Lower lobe of right lung (tissue), 2 donors: ENCODE measurements around the gene CASZ1. TPM values are rescaled to one million over a fixed set of nuclear protein-coding genes. Genes with fewer than 3 reads are reported as not detected.

Experiments
- ATAC-seq, 2 donors: fragments of 200-7000 bp; cut with Tn5 transposase; one replicate each; pipeline ENCODE4 v1.9.1; 2020 to 2022; ENCODE audit warnings: mild to moderate bottlenecking in 2 of 2, moderate library complexity in 2 of 2
- DNase-seq: peaks from one replicate; pipeline ENCODE4 v3.0.0-alpha.2; 2020
- H3K27ac ChIP-seq: fragments of 200-600 bp; one replicate; pipeline ENCODE4 v1.8.0; 2022
- H3K27me3 ChIP-seq: fragments of 200-600 bp; one replicate; pipeline ENCODE4 v1.8.0; 2022; ENCODE audit warnings: low read depth
- H3K36me3 ChIP-seq: fragments of 200-600 bp; one replicate; pipeline ENCODE4 v1.8.0; 2022; ENCODE audit warnings: mild to moderate bottlenecking
- H3K4me1 ChIP-seq: fragments of 200-600 bp; one replicate; pipeline ENCODE4 v1.8.0; 2022
- H3K4me3 ChIP-seq: fragments of 200-600 bp; one replicate; pipeline ENCODE4 v1.8.0; 2022; ENCODE audit warnings: mild to moderate bottlenecking
- H3K9me3 ChIP-seq: fragments of 200-600 bp; one replicate; pipeline ENCODE4 v1.8.0; 2022
- intact Hi-C: fragments of 100-400 bp; cut with DNase I; formaldehyde crosslinking; loops from one replicate; pipeline ENCODE4 v1.11.0; 2022
- total RNA-seq: library from RNA; stranded (reverse); fragmentation: NEBNext Ultra II Directional; extraction: Animal tissue kit (Norgen Biotek cat#: 25700); gene quantifications from one replicate; pipeline ENCODE4 v1.2.1, GENCODE V29; 2021
- TF ChIP-seq, protein P1 (sequence below): fragments of 200-600 bp; IDR thresholded peaks from one replicate; pipeline ENCODE4 v1.8.0; 2022; ENCODE audit warnings: antibody characterized with exemption, mild to moderate bottlenecking
- donor health status: DM: no; HTN: yes; CAD: no; lungs with severe emphysema.

Gene CASZ1
- total RNA-seq, 1 donor from 2014 or later, result 47.5 TPM

DNA sequence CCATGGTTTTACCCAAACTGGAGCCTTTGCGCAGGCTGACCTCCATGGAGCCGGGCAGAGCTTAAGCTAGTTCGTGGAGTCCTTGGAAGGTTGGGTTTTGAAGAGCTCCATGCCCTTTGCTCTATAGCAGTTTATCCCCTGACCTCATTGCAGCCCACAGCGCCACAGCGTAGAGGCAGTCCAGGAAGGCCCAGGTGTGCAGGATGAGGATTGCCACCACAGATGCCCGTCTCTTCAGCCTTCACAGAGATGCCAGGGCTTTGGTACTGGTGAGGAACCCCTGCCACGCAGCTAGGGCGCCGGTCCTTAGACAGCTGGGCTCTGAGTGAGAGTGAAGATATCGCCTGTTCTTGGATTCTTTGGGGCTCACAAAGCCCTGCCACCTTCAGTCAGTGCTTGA, 183.1 kb downstream of the CASZ1 start:
- intact Hi-C loops, result no loop called here
- H3K4me3 ChIP-seq, result no peak overlapping the region
- TF ChIP-seq, protein P1, sequence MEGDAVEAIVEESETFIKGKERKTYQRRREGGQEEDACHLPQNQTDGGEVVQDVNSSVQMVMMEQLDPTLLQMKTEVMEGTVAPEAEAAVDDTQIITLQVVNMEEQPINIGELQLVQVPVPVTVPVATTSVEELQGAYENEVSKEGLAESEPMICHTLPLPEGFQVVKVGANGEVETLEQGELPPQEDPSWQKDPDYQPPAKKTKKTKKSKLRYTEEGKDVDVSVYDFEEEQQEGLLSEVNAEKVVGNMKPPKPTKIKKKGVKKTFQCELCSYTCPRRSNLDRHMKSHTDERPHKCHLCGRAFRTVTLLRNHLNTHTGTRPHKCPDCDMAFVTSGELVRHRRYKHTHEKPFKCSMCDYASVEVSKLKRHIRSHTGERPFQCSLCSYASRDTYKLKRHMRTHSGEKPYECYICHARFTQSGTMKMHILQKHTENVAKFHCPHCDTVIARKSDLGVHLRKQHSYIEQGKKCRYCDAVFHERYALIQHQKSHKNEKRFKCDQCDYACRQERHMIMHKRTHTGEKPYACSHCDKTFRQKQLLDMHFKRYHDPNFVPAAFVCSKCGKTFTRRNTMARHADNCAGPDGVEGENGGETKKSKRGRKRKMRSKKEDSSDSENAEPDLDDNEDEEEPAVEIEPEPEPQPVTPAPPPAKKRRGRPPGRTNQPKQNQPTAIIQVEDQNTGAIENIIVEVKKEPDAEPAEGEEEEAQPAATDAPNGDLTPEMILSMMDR, result no peak
- no peaks in the 10 kb centered on the region for H3K4me1 ChIP-seq
- no peaks in the 10 kb centered on the region for H3K27me3 ChIP-seq
- H3K9me3 ChIP-seq, result no peaks in the 10 kb centered on the region
- H3K36me3 ChIP-seq, result peaks cover 9% of the 10 kb centered on the region
- no peak overlapping the region for H3K27ac ChIP-seq
- no peak for DNase-seq
- ATAC-seq, result no peak

DNA sequence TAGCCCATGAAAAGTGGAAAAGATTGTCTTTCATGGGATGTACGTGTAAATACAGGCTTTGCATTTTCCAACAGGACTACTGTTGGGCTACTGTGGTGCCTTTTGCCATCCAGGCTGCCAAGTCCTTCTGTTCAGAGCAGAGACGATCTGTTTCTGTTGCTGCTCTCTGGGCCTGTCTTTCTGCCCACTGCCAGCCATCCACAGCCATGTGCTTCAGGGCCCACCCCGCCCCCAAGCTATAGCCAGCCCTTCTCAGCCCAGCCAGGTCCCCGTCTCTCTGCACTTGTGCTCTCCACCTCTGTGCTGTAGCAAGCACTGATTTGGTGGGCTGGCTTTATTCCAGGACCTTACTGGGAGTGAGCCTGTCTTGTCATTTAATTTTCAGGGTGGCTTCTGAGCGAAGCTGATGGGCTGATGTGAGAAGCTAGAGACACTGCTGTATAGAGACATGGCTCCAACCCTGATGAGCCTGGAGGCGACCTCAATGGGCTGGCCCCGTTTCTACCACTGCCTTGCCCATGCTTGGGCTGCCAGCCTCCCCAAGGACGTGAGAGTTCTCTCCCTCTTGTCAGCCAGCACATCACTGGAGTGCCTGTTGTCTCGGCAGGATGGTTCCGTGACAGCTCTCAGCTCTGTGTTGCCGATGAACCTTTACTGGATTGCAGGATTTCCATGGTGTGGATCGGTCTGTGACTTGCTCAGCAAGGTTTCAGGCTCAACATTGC, 183.8 kb downstream of the CASZ1 start:
- intact Hi-C loops, result no loop called here
- no peaks in the 10 kb centered on the region for H3K27me3 ChIP-seq
- DNase-seq (no peak), ATAC-seq (no peak)
- H3K4me3 ChIP-seq, result no peak overlapping the region
- no peaks in the 10 kb centered on the region for H3K4me1 ChIP-seq
- no peaks in the 10 kb centered on the region for H3K9me3 ChIP-seq
- TF ChIP-seq, protein P1, result no peak
- H3K36me3 ChIP-seq, result peaks cover 5% of the 10 kb centered on the region
- no peak overlapping the region for H3K27ac ChIP-seq

DNA sequence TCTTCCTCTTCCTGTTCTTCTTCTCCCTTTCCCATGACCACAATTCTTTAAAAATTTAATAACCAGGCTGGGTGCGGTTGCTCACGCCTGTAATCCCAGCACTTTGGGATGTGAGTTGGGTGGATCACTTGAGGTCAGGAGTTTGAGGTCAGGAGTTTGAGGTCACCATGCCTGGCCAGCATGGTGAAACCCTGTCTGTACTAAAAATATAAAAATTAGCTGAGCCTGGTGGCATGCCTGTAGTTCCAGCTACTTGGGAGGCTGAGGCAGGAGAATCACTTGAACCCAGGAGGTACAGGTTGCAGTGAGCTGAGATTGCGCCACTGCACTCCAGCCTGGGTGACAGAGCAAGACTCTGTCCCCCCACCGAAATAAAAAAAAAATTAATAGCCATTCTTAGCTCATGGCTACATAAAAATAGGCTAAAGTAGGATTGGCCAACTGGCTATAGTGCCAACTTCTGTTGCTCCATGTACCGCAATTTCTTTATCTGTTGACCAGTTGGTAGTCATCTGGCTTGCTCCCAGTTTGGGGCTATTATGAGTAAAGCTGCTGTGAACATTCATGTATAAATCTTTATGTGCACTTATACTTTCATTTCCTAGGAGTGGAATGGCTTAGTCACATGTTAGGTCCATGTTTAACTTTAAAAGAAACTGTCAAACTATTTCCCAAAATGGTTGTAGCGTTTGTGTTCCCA, 185.4 kb downstream of the CASZ1 start:
- Histone ChIP-seq H3K27me3 (no peaks in the 10 kb centered on the region), H3K9me3 (no peaks in the 10 kb centered on the region), H3K4me1 (no peaks in the 10 kb centered on the region), H3K36me3 (peaks cover 5% of the 10 kb centered on the region), H3K27ac (no peak overlapping the region), H3K4me3 (no peak overlapping the region)
- no peak for ATAC-seq
- no peak for DNase-seq
- TF ChIP-seq, protein P1, result no peak
- intact Hi-C loops, result no loop called here

DNA sequence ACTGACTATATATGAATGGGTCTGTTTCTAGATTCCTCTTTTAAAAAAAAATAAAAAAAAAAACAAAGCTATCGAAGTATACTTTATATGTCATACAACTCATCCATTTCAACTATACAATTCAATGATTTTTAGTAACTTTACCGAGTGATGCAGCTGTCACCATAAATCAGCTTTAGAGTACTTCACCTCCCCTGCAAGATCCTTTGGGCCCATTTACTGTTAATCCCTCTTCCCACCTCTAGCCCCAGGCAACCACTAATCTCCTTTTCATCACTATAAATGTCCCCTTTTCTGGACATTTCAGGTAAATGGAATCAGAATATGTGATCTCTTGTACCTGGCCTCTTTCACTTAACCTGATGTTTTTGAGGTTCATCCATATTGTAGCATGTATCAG, 187.8 kb downstream of the CASZ1 start:
- H3K9me3 ChIP-seq, result no peaks in the 10 kb centered on the region
- H3K27ac ChIP-seq, result no peak overlapping the region
- TF ChIP-seq, protein P1, result no peak
- H3K4me1 ChIP-seq, result no peaks in the 10 kb centered on the region
- peaks cover 5% of the 10 kb centered on the region for H3K36me3 ChIP-seq
- intact Hi-C loops, result no loop called here
- H3K27me3 ChIP-seq, result no peaks in the 10 kb centered on the region
- no peak for ATAC-seq
- no peak overlapping the region for H3K4me3 ChIP-seq
- no peak for DNase-seq

DNA sequence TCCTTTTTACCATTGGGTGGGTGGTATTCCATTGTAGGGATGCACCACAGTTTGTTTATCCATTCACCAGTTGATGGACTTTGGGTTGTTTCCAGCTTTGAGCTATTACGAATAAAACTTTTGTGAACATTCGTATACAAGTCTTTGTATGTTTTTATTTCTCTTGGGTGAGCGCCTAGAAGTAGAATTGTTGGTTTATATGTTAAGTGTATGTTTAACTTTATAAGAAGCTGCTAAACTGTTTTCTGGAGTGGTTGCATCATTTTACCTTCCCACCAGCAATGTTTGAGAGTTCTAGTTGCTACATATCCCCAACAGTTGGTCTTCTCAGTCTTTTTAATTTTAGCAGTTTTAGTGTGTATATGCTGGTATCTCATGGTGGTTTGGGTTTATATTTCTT, 189.2 kb downstream of the CASZ1 start:
- no peaks in the 10 kb centered on the region for H3K9me3 ChIP-seq
- H3K4me1 ChIP-seq, result no peaks in the 10 kb centered on the region
- H3K27ac ChIP-seq, result no peak overlapping the region
- TF ChIP-seq, protein P1, result no peak
- H3K27me3 ChIP-seq, result no peaks in the 10 kb centered on the region
- DNase-seq (no peak), ATAC-seq (no peak)
- no peaks in the 10 kb centered on the region for H3K36me3 ChIP-seq
- intact Hi-C loops, result no loop called here
- no peak overlapping the region for H3K4me3 ChIP-seq
